ENCODE results near the gene EDN3. TPM values are rescaled to one million over a fixed set of nuclear protein-coding genes. Genes with fewer than 3 reads are reported as not detected.
A peak's percentile ranks its signal among the peaks of the same experiment; 100 is the strongest.

Gene EDN3, protein sequence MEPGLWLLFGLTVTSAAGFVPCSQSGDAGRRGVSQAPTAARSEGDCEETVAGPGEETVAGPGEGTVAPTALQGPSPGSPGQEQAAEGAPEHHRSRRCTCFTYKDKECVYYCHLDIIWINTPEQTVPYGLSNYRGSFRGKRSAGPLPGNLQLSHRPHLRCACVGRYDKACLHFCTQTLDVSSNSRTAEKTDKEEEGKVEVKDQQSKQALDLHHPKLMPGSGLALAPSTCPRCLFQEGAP
- total RNA-seq (2014; rRNA removed; shearing (Covaris generic)), result 92.5 and 97.6 TPM in 2 replicates

DNA sequence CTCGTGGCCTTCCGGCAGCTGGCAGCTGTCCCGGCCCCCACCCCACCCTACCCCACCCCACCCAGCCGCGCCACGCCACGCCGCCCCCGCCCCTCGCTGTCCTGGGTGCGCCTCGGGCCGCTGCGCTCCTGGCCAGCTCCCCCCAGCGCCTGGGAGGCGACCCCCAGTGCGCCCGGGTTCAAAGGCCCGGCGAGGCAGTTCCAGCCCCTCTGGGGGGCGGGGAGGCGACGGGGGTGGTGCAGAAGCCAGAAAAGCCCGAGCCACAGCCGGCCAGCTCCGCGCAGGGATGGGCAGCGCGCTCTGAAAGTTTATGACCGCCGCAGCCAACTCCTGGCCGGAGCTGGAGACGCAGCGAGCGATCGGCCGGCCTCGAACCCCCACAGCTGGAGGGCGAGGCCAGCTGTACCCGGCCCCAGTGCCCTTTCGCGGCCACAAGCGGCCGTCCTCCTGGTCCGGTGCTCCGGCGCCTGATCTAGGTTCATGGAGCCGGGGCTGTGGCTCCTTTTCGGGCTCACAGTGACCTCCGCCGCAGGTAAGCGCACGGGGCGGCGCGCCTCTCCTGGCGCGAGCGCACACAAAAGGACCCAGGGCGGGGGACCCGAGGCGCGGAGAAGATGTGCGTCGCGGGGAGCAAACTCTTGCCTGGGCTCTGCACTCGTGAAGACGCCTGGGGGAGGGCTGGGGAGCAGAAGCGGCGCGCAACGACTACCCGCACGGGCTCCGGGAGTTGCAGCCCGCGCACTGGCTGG lies at the start of gene EDN3:
Gene EDN3, plus strand, starts transcription at position 279 of the 749 bp plus-strand sequence. Its CDS starts 202 bp downstream, at position 481.
- peak; percentile 71 to 76 for DNase-seq
- Histone ChIP-seq H3K4me3 (peak within 1 kb of the TSS; percentile 72), H3K4me1 (peaks cover 30% of the 10 kb centered on the region), H3K36me3 (peaks cover 9% of the 10 kb centered on the region; the same call in 1 of the 2 replicates), H3K9me3 (replicated peaks) (no peaks in the 10 kb centered on the region), H3K27me3 (no peaks in the 10 kb centered on the region), H3K27ac (peak within 1 kb of the TSS; percentile 45)

DNA sequence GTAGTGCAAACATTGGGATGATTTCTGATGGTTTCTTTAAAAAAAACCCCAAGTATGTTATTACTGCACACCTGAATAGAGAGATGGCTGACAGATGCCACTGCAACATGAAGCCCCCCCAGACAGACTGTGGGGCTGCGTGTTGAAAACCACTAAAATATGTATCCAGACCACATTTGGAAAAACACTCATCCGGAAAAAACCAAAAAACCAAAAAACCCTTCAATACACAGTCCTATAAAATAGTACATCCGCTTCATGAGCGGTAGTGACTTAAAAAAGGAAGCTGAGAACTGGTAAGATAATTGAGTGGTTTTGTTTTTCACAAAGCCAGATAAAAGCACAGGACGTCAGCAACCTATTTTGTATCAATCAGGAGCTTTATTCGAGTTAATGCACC lies 47.1 kb upstream of the EDN3 start:
- Histone ChIP-seq H3K9me3 (replicated peaks) (peaks cover 14% of the 10 kb centered on the region), H3K4me3 (no peak overlapping the region), H3K4me1 (peaks cover 37% of the 10 kb centered on the region), H3K36me3 (no peaks in the 10 kb centered on the region), H3K27me3 (no peaks in the 10 kb centered on the region), H3K27ac (peak overlapping the region; percentile 43)
- no peak for DNase-seq

DNA sequence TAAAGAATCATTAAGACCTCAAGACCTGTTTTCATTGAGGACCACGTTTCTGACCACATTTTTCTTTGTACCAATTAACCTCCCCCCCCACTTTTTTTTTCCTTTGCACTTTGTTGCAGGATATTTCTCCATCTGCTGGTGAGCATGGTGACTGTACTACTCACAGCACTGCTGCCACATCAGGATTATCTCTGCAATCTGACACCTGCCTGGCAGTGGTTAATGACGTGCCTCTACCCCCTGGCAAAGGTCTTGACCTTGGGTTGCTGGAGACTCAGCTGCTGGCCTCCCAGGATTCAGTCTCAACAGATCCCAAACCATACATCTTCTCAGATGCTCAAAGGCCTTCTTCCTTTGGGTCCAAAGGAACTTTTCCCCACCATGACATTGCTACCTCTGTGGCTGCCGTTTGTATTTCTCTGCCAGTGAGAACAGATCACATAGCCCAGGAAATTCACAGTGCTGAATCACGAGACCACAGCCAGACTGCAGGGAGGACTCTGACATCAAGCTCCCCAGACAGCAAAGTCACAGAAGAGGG lies 46.6 kb upstream of the EDN3 start:
- H3K4me1 ChIP-seq, result peaks cover 40% of the 10 kb centered on the region
- DNase-seq, result peak; percentile 91 to 96
- H3K27ac ChIP-seq, result peak overlapping the region; percentile 43
- peaks cover 14% of the 10 kb centered on the region for H3K9me3 ChIP-seq (replicated peaks)
- H3K4me3 ChIP-seq, result no peak overlapping the region
- H3K36me3 ChIP-seq, result no peaks in the 10 kb centered on the region
- no peaks in the 10 kb centered on the region for H3K27me3 ChIP-seq

DNA sequence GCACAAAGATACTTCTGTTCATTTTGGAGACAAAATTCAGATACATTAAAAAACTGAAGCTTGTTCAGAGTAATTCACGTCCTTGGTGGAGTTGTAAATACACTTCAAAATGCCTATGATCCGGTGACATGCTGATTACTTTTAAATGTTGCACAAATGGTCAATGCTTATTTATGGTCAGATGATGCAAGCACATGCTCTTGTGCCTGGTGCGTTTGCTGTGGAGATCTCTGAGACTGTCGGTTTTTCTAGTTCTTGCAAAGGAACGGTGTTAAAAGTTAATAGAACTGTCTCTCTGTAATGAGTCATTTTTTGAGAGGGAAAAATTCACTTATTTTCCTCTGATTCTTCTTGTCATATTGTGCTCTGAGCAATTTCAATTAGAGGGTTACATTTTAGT lies 45.2 kb upstream of the EDN3 start:
- Histone ChIP-seq H3K4me1 (peaks cover 40% of the 10 kb centered on the region), H3K27ac (no peak overlapping the region), H3K9me3 (replicated peaks) (peaks cover 18% of the 10 kb centered on the region), H3K4me3 (no peak overlapping the region), H3K27me3 (no peaks in the 10 kb centered on the region), H3K36me3 (no peaks in the 10 kb centered on the region)
- DNase-seq, result no peak

DNA sequence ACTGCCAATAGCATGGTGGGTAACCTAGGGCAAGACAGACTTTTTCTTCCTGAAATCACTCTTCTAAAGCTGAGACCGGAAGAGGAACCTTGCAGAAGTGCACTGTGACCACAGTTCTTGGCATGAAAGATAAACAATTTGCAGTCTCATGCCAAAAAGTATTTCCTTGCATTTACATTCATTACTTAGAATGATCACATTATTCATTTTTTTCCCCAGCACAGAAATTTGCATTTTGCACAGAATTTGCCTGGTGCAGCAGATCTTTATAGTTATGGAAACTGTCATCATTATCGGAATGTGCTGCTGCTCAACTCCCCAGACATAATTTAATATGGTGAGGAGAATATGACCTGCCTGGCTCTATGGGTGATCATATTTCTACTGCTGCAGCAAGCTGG lies 42.2 kb upstream of the EDN3 start:
- Histone ChIP-seq H3K9me3 (replicated peaks) (peaks cover 7% of the 10 kb centered on the region; the same call in 1 of the 2 replicates), H3K36me3 (no peaks in the 10 kb centered on the region), H3K27ac (no peak overlapping the region), H3K4me1 (peaks cover 35% of the 10 kb centered on the region), H3K4me3 (no peak overlapping the region), H3K27me3 (no peaks in the 10 kb centered on the region)
- peak in 1 of 2 experiments; percentile 64 for DNase-seq

DNA sequence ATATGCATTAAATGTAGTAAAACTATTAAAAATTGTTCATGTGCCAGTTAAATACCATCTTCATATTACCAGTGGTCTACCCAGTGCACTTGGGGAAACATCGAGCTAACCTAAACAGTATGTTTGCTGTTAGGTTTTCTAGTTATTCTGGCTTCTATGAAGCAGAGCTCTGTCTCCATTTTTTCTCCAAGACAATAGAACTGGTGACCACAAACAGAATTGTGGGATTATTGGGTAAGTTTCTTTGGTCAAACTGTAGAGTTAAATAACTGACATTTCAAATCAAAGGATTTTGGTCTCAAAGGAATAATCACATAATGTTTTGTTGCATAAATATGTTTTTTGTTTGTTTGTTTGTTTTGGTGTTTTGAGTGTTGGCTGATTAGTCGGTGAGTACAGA lies 40.5 kb upstream of the EDN3 start:
- no peak for DNase-seq
- Histone ChIP-seq H3K27me3 (no peaks in the 10 kb centered on the region), H3K9me3 (replicated peaks) (peaks cover 7% of the 10 kb centered on the region; the same call in 1 of the 2 replicates), H3K27ac (no peak overlapping the region), H3K4me3 (no peak overlapping the region), H3K36me3 (no peaks in the 10 kb centered on the region), H3K4me1 (peaks cover 18% of the 10 kb centered on the region)

DNA sequence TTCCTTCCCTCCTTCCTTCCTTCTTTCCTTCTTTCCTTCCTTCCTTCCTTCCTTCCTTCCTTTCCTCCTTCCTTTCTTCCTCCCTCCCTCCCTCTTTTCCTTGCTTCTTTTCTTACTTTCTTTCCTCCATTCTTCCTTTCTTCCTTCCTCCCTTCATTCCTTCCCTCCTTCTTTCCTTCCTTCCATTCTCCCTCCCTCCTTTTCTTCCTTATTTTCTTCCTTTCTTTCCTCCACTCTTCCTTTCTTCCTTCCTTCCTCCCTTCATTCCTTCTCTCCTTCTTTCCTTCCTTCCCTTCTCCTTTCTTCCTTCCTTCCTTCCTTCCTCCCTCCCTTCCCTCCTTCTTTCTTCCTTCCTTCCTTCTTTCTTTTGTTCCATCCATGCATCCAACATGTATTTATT lies 35.1 kb upstream of the EDN3 start:
- Histone ChIP-seq H3K4me3 (no peak overlapping the region), H3K36me3 (no peaks in the 10 kb centered on the region), H3K27ac (no peak overlapping the region), H3K27me3 (no peaks in the 10 kb centered on the region), H3K4me1 (peaks cover 22% of the 10 kb centered on the region), H3K9me3 (replicated peaks) (peaks cover 3% of the 10 kb centered on the region; the same call in 1 of the 2 replicates)
- no peak for DNase-seq

DNA sequence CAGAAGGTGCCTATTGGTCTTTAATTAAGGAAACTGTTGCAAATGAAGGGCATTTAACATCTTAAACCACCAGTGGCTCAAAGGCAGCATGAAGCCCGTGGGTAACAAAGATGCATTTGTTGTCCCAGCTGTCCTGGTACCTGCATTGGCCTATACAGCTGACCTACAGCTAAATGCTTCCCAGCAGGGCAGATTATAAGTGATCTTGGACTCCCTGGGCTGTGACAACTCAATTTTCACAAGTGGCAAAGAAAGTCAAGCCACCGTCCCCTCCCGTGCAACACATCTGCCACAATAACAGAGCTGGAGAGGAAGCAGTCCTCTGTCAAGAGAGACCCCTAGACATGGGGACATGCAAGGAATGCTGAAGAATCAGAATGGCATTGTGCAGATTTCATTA lies 31.5 kb upstream of the EDN3 start:
- Histone ChIP-seq H3K9me3 (replicated peaks) (no peaks in the 10 kb centered on the region; the same call in 1 of the 2 replicates), H3K27me3 (no peaks in the 10 kb centered on the region)

DNA sequence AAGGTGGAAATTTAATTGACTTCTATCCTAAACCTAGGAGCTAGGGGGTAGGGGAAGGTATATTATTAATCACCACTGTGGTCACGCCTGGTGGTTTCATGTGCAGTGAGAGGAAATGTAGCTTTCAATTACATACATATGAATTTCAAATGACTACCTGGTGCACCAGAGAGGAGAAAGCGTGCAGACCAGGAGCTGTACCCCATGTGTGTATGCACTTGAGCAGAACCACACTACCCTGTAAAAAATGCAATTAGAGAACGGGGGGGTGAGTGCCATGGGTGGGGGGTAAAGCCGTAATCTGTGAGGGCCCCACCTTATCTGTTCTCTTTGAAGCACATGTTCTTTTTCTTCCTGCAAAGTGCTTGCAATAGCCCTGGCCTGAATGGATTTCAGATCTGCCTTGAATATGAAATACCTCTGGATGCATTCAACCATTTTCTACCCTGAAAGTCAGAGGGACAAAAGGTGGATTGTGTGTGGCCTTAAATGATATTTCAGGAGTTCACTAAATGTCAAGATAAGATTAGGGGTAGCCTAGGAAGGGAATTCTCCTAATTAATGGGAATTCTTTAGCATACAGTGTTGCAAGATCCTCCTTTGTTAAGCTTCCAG lies 30.9 kb upstream of the EDN3 start:
- Histone ChIP-seq H3K4me1 (peaks cover 22% of the 10 kb centered on the region), H3K9me3 (replicated peaks) (no peaks in the 10 kb centered on the region; the same call in 1 of the 2 replicates), H3K36me3 (no peaks in the 10 kb centered on the region), H3K4me3 (no peak overlapping the region), H3K27me3 (no peaks in the 10 kb centered on the region), H3K27ac (peak overlapping the region; percentile 50)
- DNase-seq, result peak in 1 of 2 experiments; percentile 60

More for the DNA sequence above, 31.5 kb upstream of the EDN3 start:
- H3K4me3 ChIP-seq, result no peak overlapping the region
- peak overlapping the region; percentile 50 for H3K27ac ChIP-seq
- H3K36me3 ChIP-seq, result no peaks in the 10 kb centered on the region
- DNase-seq, result peak; percentile 73 to 93
- H3K4me1 ChIP-seq, result peaks cover 22% of the 10 kb centered on the region

DNA sequence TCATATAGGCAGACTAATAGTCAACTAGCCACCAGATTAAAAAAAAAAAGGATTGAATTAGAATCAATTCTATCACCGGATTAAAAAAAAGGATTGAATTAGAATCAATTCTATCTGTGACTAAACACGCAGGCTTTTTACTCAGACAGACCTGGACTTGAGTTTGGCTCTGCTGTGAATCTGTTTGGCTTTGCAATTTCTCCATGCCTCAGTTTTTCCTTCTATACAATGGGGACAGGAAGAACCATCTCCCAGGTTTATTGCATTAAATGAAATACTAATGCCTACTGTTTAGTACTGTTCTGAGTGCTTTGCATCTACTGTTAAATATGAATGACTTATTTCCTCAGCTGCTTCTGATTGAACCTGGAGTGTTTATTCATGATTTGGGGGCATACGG lies 30.0 kb upstream of the EDN3 start:
- Histone ChIP-seq H3K36me3 (no peaks in the 10 kb centered on the region), H3K9me3 (replicated peaks) (no peaks in the 10 kb centered on the region), H3K4me1 (peaks cover 22% of the 10 kb centered on the region), H3K27ac (no peak overlapping the region), H3K27me3 (no peaks in the 10 kb centered on the region), H3K4me3 (no peak overlapping the region)
- no peak for DNase-seq

DNA sequence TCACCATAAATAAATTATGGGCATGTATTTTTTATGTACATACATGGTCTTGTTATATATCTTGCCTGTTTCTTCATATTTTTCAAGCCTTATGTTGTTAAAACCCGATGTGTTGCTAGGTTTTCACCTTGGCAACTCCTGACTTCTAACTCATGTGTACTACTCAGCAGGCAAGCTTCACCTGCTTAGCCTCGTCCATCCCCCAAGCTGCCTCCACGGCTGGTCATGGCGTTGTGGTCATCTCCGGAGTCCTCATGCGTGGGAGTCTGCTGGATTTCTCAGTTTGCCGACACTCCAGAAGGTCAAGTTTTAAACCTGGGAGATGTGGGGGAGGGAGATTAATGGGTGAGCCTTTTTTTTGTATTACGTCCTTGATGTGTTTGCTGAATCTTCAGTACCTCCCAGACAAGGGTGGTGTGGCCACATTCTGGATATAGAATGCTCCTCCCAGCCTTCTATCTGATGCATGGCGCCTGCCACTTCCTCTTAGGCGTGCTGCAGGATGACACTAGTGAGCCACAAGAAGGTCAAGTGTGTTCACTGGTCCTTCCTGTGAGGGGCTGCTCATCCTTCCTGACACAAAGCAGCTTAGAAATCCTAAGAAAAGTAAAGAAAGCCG lies 26.6 kb upstream of the EDN3 start:
- Histone ChIP-seq H3K27ac (no peak overlapping the region), H3K4me3 (no peak overlapping the region), H3K4me1 (peaks cover 14% of the 10 kb centered on the region), H3K9me3 (replicated peaks) (no peaks in the 10 kb centered on the region), H3K27me3 (no peaks in the 10 kb centered on the region), H3K36me3 (no peaks in the 10 kb centered on the region)
- no peak for DNase-seq

DNA sequence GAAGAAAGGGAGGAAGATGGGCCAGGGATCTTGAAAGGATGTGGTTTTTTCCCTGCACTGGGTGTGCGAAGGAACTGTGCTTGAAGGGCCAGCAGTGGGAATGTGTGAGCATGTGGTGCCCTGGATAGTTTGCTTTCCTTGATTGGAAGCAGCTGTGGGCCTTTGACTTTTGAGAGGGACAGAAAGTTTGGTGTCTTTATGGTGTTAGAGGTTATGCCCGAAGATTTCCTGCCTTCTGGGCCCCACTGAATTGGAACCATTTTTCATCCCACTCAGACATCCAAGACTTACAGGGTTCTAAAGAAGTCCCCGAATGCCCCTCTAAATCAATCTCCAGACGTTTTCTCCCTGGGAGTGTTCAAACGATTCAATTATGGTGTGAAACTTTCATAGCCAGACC lies 23.5 kb upstream of the EDN3 start:
- Histone ChIP-seq H3K27me3 (no peaks in the 10 kb centered on the region), H3K4me1 (no peaks in the 10 kb centered on the region; the same call in 1 of the 2 replicates), H3K27ac (no peak overlapping the region), H3K36me3 (no peaks in the 10 kb centered on the region), H3K9me3 (replicated peaks) (no peaks in the 10 kb centered on the region), H3K4me3 (no peak overlapping the region)
- DNase-seq, result no peak

DNA sequence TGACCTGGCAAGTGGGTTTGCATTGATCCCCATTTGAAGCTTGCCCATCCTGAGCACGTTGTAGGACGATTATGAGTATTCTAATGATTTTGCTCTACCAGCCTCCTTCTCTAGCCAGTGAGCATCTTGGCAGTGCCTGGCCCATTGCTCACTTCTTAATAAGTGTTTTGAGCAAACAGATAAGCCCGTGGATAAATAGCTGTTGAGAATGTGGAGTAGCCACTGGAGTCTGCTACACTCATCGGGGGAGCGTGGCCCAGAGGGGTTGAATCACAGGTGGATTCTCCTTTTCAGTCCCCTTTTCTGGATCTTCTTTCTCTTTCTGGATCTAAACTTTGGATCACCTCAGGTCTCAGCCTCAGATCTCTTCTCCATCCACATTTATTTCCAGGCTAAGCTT lies 15.9 kb upstream of the EDN3 start:
- peaks cover 13% of the 10 kb centered on the region for H3K4me1 ChIP-seq
- no peaks in the 10 kb centered on the region for H3K27me3 ChIP-seq
- 0 out of 2 replicates have a peak, but pooled peaks cover 2% of the 10 kb centered on the region for H3K9me3 ChIP-seq (replicated peaks)
- H3K36me3 ChIP-seq, result no peaks in the 10 kb centered on the region
- DNase-seq, result no peak
- H3K27ac ChIP-seq, result no peak overlapping the region
- no peak overlapping the region for H3K4me3 ChIP-seq

DNA sequence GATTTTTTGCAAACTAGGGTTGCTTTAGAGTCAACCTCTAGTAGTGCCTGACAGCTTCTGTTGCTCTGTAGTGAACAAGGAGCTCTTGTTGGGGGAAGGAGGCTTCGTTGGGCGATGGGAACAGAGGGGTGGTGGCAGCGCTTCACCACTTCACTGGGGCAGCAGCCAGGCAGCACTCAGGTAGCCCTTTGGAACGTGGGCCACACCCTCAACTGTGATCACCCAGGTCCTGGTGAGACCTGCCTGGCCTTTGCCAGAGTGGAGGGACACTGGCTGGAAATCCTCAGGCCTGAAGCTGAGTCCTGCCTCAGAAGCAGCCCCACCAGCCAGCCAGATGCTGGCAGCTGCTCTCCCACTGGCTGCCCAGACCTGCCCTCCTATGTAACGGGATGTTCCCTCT lies 10.4 kb upstream of the EDN3 start:
- no peak for DNase-seq
- Histone ChIP-seq H3K4me3 (no peak overlapping the region), H3K27me3 (no peaks in the 10 kb centered on the region), H3K27ac (no peak overlapping the region), H3K36me3 (no peaks in the 10 kb centered on the region), H3K4me1 (peaks cover 11% of the 10 kb centered on the region), H3K9me3 (replicated peaks) (no peaks in the 10 kb centered on the region)
